Measurements from ENCODE around the gene MTG1.
"Not testable (repeated sequence)": the region's sequence is repeated elsewhere in the genome, so short reads cannot be mapped to it uniquely, and the experiment has no call there.

The MTG1 gene

GRCh38 chr10:133422807-133423771 lies 29.1 kb downstream of the MTG1 start:
- H3K27ac ChIP-seq (ENCODE audit: low read length), result no peak overlapping the region
- no peak overlapping the region for H3K4me3 ChIP-seq (ENCODE audit: low read length)
- H3K9ac ChIP-seq (ENCODE audit: low read length), result no peak overlapping the region
- H3K36me3 ChIP-seq (ENCODE audit: control insufficient read depth, low read depth, low read length), result peaks cover 10% of the 10 kb centered on the region
- no peaks in the 10 kb centered on the region for H3K9me3 ChIP-seq (ENCODE audit: control insufficient read depth, low read depth, low read length)
- no peaks in the 10 kb centered on the region for H3K4me1 ChIP-seq (ENCODE audit: control insufficient read depth, low read depth, low read length)
- H3K27me3 ChIP-seq (ENCODE audit: control insufficient read depth, insufficient read depth, low read length), result peaks cover 16% of the 10 kb centered on the region

DNA sequence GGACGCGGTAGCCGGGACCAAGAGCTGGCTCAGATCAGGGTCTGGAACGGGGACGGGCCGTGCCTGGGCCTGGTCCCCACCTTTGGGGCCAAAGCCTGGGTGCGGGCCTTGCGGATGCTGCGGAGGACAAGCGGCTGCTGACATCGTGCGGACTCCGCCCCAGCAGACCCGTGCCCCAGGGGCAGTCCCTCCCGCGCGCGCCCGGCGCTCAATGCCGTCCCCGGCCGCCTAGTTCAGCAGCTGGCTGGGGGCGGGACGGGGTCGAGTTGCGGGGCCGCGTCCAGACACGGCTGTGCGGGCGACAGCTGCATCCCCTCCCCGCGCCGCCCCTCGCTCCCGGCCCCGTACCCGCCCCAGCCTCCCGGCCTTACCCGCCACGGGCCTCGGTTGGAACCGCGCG lies 30.1 kb downstream of the MTG1 start:
- H3K36me3 ChIP-seq (ENCODE audit: control insufficient read depth, low read depth, low read length), result peaks cover 10% of the 10 kb centered on the region
- H3K27ac ChIP-seq (ENCODE audit: low read length); H3K9me3 ChIP-seq (ENCODE audit: control insufficient read depth, low read depth, low read length); H3K9ac ChIP-seq (ENCODE audit: low read length); H3K4me3 ChIP-seq (ENCODE audit: low read length); H3K4me1 ChIP-seq (ENCODE audit: control insufficient read depth, low read depth, low read length): not testable (repeated sequence)
- H3K27me3 ChIP-seq (ENCODE audit: control insufficient read depth, insufficient read depth, low read length), result peaks cover 16% of the 10 kb centered on the region

- not testable (repeated sequence) for H3K9ac ChIP-seq (ENCODE audit: low read length); H3K36me3 ChIP-seq (ENCODE audit: control insufficient read depth, low read depth, low read length); H3K4me1 ChIP-seq (ENCODE audit: control insufficient read depth, low read depth, low read length); H3K9me3 ChIP-seq (ENCODE audit: control insufficient read depth, low read depth, low read length); H3K4me3 ChIP-seq (ENCODE audit: low read length); H3K27ac ChIP-seq (ENCODE audit: low read length)
- peaks cover 16% of the 10 kb centered on the region for H3K27me3 ChIP-seq (ENCODE audit: control insufficient read depth, insufficient read depth, low read length)
Measured at GRCh38 chr10:133424601-133425000, 30.6 kb downstream of the MTG1 start, which contains the start of gene SPRN. Gene SPRN (minus strand): TSS chr10:133424625. CDS start chr10:133423681, 944 bp downstream.

DNA sequence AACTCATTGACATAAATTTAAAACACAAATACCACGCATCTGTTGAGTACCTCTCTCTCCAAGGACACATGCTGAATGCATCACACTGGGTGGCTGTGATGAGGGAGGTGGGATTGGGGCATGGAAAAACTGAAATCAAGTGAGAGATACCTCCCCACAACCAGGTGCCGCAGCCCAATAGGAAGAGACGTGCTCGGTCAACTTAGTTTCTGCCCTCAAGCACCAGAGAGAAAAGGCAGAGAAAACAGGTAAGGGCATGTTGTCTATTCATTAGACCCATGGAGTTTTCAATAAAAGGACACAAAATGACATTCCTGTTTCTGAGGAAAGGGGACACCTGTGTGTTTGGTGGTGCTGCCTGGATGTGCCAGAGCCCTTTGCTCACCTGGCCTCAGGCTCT lies 35.6 kb downstream of the MTG1 start:
- not testable (repeated sequence) for H3K36me3 ChIP-seq (ENCODE audit: control insufficient read depth, low read depth, low read length); H3K9me3 ChIP-seq (ENCODE audit: control insufficient read depth, low read depth, low read length); H3K27ac ChIP-seq (ENCODE audit: low read length); H3K27me3 ChIP-seq (ENCODE audit: control insufficient read depth, insufficient read depth, low read length); H3K4me1 ChIP-seq (ENCODE audit: control insufficient read depth, low read depth, low read length); H3K4me3 ChIP-seq (ENCODE audit: low read length); H3K9ac ChIP-seq (ENCODE audit: low read length)

GRCh38 chr10:133431888-133432613 lies 38.1 kb downstream of the MTG1 start:
- not testable (repeated sequence) for H3K27ac ChIP-seq (ENCODE audit: low read length); H3K4me1 ChIP-seq (ENCODE audit: control insufficient read depth, low read depth, low read length); H3K27me3 ChIP-seq (ENCODE audit: control insufficient read depth, insufficient read depth, low read length); H3K9ac ChIP-seq (ENCODE audit: low read length); H3K36me3 ChIP-seq (ENCODE audit: control insufficient read depth, low read depth, low read length); H3K4me3 ChIP-seq (ENCODE audit: low read length); H3K9me3 ChIP-seq (ENCODE audit: control insufficient read depth, low read depth, low read length)

GRCh38 chr10:133432789-133433188 lies 38.8 kb downstream of the MTG1 start:
- not testable (repeated sequence) for H3K9ac ChIP-seq (ENCODE audit: low read length); H3K9me3 ChIP-seq (ENCODE audit: control insufficient read depth, low read depth, low read length)

GRCh38 chr10:133438711-133439273 lies 44.8 kb downstream of the MTG1 start:
- Histone ChIP-seq H3K27me3 (ENCODE audit: control insufficient read depth, insufficient read depth, low read length) (no peaks in the 10 kb centered on the region), H3K4me3 (ENCODE audit: low read length) (no peak overlapping the region), H3K9me3 (ENCODE audit: control insufficient read depth, low read depth, low read length) (peaks cover 16% of the 10 kb centered on the region), H3K27ac (ENCODE audit: low read length) (no peak overlapping the region), H3K4me1 (ENCODE audit: control insufficient read depth, low read depth, low read length) (no peaks in the 10 kb centered on the region), H3K9ac (ENCODE audit: low read length) (no peak overlapping the region), H3K36me3 (ENCODE audit: control insufficient read depth, low read depth, low read length) (no peaks in the 10 kb centered on the region)

More at GRCh38 chr10:133432789-133433188, 38.8 kb downstream of the MTG1 start:
- H3K27ac ChIP-seq (ENCODE audit: low read length); H3K27me3 ChIP-seq (ENCODE audit: control insufficient read depth, insufficient read depth, low read length); H3K36me3 ChIP-seq (ENCODE audit: control insufficient read depth, low read depth, low read length); H3K4me3 ChIP-seq (ENCODE audit: low read length); H3K4me1 ChIP-seq (ENCODE audit: control insufficient read depth, low read depth, low read length): not testable (repeated sequence)

- Histone ChIP-seq H3K27me3 (ENCODE audit: control insufficient read depth, insufficient read depth, low read length) (no peaks in the 10 kb centered on the region), H3K4me3 (ENCODE audit: low read length) (no peak overlapping the region), H3K9me3 (ENCODE audit: control insufficient read depth, low read depth, low read length) (peaks cover 20% of the 10 kb centered on the region), H3K4me1 (ENCODE audit: control insufficient read depth, low read depth, low read length) (no peaks in the 10 kb centered on the region), H3K27ac (ENCODE audit: low read length) (no peak overlapping the region), H3K9ac (ENCODE audit: low read length) (no peak overlapping the region), H3K36me3 (ENCODE audit: control insufficient read depth, low read depth, low read length) (no peaks in the 10 kb centered on the region)
Measured at GRCh38 chr10:133439517-133440461, 45.8 kb downstream of the MTG1 start.

DNA sequence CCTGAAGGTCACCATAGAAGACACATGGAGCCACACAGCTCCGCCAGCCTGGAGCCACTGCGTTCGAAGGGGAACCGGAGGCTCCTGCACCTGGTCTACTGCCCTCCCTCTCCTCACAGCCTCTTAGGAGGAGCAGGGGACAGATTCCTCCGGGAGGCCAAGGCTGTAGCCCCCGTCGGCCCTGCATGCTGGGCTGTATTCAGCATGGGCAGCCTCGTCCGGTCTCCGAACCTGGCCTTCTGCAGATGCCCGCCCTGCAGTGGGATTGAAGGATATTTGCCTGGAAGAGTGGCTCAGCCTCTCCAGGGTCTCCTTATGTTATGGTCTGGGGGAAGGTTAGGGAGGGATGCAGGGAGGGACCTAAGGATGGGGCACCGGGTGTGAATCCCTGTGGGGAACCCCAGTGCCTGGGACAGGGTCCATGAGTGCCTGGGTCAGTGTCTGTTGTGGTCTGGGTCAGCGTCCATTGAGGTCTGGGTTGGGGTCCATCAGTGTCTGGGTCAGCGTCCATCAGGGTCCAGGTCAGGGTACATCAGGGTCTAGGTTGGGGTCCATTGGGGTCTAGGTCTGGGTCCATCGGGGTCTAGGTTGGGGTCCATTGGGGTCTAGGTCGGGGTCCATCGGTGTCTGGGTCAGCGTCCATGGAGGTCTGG lies 46.8 kb downstream of the MTG1 start:
- H3K9me3 ChIP-seq (ENCODE audit: control insufficient read depth, low read depth, low read length), result peaks cover 24% of the 10 kb centered on the region
- H3K4me3 ChIP-seq (ENCODE audit: low read length), result no peak overlapping the region
- no peaks in the 10 kb centered on the region for H3K36me3 ChIP-seq (ENCODE audit: control insufficient read depth, low read depth, low read length)

GRCh38 chr10:133441356-133441755 lies 47.4 kb downstream of the MTG1 start:
- peaks cover 24% of the 10 kb centered on the region for H3K9me3 ChIP-seq (ENCODE audit: control insufficient read depth, low read depth, low read length)
- not testable (repeated sequence) for H3K27ac ChIP-seq (ENCODE audit: low read length); H3K4me3 ChIP-seq (ENCODE audit: low read length); H3K36me3 ChIP-seq (ENCODE audit: control insufficient read depth, low read depth, low read length); H3K9ac ChIP-seq (ENCODE audit: low read length); H3K27me3 ChIP-seq (ENCODE audit: control insufficient read depth, insufficient read depth, low read length); H3K4me1 ChIP-seq (ENCODE audit: control insufficient read depth, low read depth, low read length)

More for the DNA sequence above, 46.8 kb downstream of the MTG1 start:
- H3K27ac ChIP-seq (ENCODE audit: low read length), result no peak overlapping the region
- no peak overlapping the region for H3K9ac ChIP-seq (ENCODE audit: low read length)
- no peaks in the 10 kb centered on the region for H3K4me1 ChIP-seq (ENCODE audit: control insufficient read depth, low read depth, low read length)
- H3K27me3 ChIP-seq (ENCODE audit: control insufficient read depth, insufficient read depth, low read length), result no peaks in the 10 kb centered on the region

All from iPS-18a (cell line).